GM12874 (cell line): ENCODE data around the gene OR2Y1.

Experiments
- CTCF ChIP-seq: IDR thresholded peaks from 2 replicates; pipeline ENCODE4 v1.5.1; 2011; ENCODE audit warnings: low read depth, mild to moderate bottlenecking, control low read depth, low read length, moderate library complexity; ENCODE audit not compliant: insufficient read depth

OR2Y1 gene

GRCh38 chr5:180783340-180784052 is 43.6 kb upstream of the OR2Y1 start:
- no peak for TF ChIP-seq CTCF

- TF ChIP-seq CTCF = no peak
These were observed 42.9 kb upstream of the OR2Y1 start for GRCh38 chr5:180782748-180783147.

GRCh38 chr5:180779985-180780610 is 40.2 kb upstream of the OR2Y1 start:
- no peak for TF ChIP-seq CTCF

GRCh38 chr5:180777475-180777874 is 37.6 kb upstream of the OR2Y1 start:
- TF ChIP-seq CTCF = no peak

GRCh38 chr5:180776376-180776775 is 36.5 kb upstream of the OR2Y1 start:
- no peak for TF ChIP-seq CTCF

GRCh38 chr5:180775624-180776023 is 35.8 kb upstream of the OR2Y1 start:
- TF ChIP-seq CTCF = no peak

GRCh38 chr5:180771839-180772238 is 32.0 kb upstream of the OR2Y1 start:
- no peak for TF ChIP-seq CTCF
